Uterus (tissue), 2 donors: Measurements from ENCODE around the gene F5.

ENCODE experiments used
- POLR2A ChIP-seq, 2 donors: fragments of 450-650 bp; IDR thresholded peaks; one replicate each; pipeline ENCODE4 v1.6.1; 2016; ENCODE audit warnings: antibody characterized with exemption in 2 of 2, mild to moderate bottlenecking in 1 of 2, moderate library complexity in 1 of 2
- TF ChIP-seq, protein P1 (sequence below), 4 experiments: fragments of 200-600 bp in 2 of 4; fragments of 450-650 bp in 2 of 4; sonication (generic) in 2 of 4; IDR thresholded peaks; one replicate each; pipeline ENCODE4 v1.5.1; 2016 to 2019; ENCODE audit warnings: antibody characterized with exemption in 4 of 4, mild to moderate bottlenecking in 2 of 4, moderate library complexity in 1 of 4

DNA sequence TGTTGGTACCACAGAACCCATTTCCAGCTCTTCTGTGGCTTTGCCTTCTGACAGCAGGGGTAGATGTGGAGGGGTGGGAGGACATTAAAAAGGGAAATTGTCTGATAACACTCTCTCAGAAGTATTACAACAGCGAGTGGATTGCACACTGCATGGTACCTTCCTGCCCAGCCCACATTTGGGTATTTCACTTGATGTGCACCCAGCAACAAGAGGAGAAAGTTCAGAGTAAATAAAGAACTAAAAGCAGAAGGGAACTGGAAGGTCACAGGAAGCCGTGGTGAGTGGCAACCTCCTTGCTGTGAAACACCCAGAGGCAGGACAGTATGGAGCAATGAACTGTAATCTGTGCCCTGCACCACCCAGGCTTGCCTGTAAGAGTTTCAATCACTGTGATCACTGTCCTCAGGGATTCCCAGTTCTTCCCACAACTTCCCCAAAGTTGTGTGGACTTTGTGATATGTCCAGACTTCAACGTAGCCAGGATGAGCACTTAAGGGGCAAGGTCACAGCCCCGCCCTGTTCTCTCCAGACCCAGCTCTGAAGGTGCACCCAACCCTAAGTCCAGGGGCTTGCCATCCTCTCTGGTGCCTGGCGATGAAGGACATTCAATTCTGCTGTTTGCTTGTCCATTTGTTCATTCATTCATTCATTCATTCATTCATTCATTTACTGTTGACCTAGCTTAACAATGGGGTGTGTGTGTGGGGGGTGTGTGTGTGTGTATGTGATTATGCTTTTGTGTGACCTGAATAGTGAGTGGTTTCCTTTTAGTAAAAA, 18.7 kb upstream of the F5 start:
- no peak for TF ChIP-seq POLR2A (IDR thresholded peaks at IDR 0.05)
- TF ChIP-seq, protein P1, sequence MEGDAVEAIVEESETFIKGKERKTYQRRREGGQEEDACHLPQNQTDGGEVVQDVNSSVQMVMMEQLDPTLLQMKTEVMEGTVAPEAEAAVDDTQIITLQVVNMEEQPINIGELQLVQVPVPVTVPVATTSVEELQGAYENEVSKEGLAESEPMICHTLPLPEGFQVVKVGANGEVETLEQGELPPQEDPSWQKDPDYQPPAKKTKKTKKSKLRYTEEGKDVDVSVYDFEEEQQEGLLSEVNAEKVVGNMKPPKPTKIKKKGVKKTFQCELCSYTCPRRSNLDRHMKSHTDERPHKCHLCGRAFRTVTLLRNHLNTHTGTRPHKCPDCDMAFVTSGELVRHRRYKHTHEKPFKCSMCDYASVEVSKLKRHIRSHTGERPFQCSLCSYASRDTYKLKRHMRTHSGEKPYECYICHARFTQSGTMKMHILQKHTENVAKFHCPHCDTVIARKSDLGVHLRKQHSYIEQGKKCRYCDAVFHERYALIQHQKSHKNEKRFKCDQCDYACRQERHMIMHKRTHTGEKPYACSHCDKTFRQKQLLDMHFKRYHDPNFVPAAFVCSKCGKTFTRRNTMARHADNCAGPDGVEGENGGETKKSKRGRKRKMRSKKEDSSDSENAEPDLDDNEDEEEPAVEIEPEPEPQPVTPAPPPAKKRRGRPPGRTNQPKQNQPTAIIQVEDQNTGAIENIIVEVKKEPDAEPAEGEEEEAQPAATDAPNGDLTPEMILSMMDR (IDR thresholded peaks at IDR 0.05) = no peak
